HG02588 (cell line): Measurements from ENCODE around the gene ABCC4.

Source experiments
- ATAC-seq: cut with Tn5 transposase; IDR thresholded peaks from one replicate; pipeline ENCODE4 v1.9.1; 2021; ENCODE audit warnings: mild to moderate bottlenecking, moderate library complexity; ENCODE audit not compliant: unreplicated experiment

Gene ABCC4

DNA sequence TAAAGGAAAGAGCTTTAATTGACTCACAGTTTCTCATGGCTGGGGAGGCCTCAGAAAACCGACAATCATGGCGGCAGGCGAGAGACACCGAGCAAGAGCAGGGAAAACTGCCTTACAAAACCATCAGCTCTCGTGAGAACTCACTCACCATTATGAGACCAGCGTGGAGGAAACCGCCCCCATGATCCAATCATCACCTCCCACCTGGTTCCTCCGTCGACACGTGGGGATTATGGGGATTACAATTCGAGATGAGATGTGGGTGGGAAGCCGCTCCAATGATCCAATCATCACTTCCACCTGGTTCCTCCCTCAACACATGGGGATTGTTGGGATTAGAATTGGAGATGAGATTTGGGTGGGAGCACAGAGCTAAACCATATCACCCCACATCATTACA, 293.9 kb downstream of the ABCC4 start:
- no peak for ATAC-seq

DNA sequence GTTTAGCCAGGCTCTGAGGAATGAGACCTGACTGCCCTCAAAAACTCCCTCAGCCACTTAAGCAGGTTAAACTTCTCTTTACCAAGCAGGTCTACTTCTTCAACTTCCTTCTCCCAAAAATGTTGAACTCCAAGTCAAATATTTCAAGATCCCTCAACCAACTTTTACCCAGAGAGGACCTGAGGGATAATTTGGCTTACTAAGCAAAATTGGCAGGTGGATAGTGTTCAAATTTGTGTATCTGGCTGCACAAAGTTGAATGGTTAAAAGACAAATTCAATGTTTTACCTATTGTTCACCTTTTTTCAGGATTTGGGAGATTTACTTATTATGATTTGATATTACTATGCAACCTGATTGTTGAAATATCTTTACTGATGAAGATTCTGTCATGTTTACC, 296.0 kb downstream of the ABCC4 start:
- no peak for ATAC-seq

DNA sequence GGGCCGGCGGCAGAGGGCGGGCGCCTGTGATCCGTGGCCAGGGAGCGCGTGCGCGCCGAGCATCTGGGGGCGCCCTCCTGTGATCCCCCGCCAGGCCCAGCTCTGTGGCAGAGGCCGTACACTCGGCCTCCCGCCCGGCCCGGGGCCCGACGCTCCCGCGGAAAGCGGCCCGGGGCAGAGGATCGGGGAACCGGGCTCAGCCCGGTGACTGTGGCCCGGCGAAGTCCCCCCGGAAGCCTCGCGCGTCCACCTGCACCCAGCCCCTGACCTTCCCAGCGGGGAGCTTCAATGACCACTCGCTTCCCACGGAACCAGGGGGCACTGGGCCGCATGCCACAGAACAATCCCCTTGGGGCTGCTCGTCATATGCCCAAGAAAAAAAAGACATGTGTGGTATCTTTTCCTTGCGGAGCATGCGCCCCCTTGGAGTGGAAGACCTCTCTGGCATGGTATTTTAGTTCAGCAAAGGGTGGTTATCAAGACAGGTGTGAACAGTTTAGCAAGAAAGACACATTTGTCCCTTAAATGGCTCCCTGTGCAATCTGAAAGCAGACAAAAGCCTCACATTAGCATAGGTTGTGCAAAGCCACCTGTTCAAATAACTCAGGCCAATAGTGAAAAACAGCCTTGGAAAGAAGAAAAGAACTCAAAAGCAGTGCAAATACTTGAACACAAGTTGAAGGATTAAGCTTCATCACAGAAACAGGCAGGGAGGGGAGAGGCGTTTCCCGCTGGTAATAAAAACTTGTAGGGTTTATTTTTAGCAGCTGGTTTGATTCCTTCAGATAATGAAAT, 298.0 kb downstream of the ABCC4 start:
- ATAC-seq, result no peak

DNA sequence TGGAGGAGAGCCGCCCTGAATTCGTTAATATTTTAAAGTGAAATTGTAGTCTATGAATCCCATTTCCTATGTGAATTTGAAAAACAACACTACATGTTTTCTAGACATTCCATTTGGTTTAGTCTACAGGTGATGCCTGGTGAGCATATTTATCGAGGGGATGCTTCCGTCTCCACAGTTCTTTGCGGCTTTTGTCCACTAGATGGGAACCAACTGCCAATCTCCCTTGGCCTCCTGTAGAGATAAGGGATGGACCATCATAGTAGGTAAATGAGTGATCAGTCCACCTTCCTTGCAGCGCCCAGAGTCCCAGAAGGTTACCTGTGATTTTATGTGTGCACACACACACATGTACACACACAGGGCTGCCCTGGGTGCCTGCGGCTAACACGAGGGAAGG, 299.1 kb downstream of the ABCC4 start:
- ATAC-seq, result no peak

DNA sequence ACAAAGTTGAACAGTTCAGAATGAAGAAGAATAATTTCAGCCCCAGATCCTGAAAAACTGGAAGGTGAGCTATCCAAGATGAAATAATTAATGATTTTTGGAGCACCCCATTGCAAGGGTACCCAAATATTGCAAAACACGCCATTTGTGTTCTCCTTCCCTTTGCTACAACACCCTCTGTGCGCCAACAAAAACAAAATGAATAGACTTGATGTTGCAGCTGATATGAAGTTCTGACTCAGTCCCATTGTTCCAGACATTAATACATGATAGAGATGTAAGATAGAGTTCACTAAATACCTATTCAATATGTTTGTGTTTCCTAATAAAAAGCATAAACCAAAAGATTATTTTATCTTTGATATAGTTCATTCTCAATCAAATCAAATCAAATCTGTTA, 301.4 kb downstream of the ABCC4 start:
- no peak for ATAC-seq

DNA sequence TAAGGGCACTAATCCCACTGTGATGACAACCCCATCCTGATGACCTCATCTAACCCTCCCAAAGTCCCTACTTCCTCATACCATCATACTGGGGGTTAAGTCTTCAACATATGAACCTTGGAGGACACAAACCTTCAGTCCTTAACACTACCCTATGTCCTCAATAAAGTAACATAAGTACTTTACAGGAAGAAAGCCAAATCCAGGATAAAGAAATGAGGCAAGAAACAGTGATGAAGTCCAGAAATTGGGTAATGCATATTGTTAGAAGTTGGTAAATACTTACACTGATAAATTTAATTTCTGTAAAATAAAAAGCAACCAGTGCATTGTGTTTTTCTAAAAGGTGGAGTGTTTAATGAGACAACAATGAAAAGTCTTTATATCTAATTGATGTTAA, 304.1 kb downstream of the ABCC4 start:
- no peak for ATAC-seq

DNA sequence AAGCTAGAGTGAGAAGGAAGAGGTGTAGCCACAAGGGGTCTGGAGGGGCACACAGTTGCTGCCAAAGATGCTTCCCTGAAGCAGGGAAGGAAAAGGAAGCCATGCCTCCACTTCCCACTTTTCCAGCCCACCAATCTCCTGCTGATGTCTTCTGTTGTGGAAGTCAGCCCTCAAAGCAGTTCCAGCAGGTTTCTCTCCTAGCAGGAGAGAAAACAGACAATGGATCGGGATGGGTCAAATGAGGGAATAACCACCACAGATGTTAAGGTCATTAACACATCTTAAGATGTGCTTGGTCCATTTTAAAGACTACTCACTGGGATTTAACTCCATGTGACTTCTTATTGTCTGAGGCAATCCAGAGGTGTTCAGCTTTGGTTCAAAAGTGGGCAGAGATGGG, 304.8 kb downstream of the ABCC4 start:
- ATAC-seq, result no peak

DNA sequence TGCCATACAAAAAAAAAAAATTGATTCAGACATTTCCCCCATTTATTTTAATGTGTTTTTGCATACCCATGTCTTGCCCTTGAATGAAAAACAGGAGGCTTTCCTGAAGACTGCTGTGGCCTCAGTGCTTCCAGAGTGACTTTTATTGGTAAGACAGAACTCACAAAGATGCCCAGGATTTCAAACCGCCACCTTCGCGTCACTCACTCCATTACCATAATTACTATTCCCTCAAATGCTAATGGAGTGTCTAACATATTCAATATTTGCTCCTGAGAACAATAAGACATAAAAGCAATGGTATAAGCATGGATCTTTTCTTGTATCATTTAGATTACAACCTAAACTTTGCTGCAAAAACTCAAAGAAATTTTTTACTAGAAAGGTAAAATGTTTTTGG, 306.7 kb downstream of the ABCC4 start:
- ATAC-seq, result no peak

DNA sequence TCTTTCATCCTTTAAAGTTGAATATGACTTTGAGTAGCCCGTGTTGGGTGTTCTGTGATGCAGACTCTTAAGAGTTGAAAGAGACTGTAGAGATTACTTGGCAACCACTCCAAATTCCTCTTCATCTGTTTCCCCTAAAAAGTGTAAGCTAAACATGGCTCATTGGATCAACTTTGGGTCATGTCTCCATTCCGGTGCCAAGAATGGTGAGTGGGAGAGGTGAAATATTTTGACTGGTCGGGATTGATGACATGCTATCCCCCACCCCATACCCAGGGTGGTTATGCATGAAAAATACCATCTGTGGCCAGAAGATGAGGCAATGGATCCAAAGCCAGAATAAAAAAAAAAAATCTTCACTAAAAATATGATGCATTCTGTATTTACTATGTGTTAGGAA, 307.6 kb downstream of the ABCC4 start:
- no peak for ATAC-seq

DNA sequence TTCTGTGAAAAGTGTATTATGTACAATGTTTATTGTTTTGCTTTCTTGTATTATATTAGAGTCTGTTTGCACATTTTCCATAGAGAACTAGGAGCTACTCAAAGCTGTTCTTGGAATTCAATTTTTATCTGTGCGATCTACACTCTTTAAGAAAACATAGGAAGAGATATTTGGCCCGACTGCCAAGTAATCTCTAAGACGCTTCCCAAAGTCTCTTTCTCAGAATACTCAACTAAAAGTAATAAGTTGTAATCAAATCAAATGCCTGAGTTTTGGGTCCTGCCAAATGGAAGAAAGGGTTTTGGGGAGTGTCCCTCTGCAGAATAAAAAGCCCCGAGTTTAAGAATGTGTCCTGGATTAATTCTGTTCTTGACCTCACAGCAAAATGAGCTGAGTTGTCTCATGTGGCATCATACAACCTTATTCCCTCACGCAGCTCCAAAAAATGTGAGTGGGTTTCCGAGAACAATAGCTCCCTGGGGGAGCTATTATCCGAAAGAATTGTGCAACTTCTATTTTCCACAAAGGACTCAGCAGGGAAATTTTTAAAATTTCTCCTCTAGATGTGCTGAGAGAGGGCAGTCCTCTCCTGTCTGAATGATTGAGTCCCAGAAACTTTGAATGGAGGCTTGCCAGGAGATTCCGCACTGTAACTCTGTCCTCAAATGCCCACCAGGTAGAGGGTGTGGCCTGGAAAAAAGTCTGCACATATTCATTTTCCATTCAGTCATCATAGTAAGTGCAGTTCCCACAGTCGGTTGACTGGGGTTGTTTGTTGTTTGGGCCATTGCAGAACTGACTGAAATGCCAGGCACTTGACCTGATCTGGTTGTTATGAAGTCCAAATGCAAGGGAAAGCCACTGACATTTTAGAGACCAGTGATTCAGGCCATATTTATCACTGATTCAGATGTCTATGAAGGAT, 309.0 kb downstream of the ABCC4 start:
- no peak for ATAC-seq

DNA sequence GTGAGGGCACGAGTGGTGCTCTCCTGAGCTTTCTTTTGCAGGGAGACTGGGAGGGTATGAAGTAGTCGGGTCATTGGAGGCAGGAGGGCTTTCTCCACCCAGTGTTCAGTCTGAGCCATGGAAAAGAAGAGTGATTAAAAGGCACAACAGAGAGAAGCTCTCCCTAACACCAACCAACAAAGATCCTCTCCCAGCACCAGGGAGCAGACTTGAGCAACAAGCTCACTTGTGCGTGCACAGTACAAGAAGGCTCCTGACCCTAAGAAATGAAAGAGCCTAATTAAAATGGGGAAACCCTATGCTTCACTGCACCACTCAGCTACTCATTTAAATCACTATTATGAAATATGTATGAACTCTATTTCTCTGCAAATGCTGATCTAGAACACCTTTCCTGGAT, 312.6 kb downstream of the ABCC4 start:
- no peak for ATAC-seq

DNA sequence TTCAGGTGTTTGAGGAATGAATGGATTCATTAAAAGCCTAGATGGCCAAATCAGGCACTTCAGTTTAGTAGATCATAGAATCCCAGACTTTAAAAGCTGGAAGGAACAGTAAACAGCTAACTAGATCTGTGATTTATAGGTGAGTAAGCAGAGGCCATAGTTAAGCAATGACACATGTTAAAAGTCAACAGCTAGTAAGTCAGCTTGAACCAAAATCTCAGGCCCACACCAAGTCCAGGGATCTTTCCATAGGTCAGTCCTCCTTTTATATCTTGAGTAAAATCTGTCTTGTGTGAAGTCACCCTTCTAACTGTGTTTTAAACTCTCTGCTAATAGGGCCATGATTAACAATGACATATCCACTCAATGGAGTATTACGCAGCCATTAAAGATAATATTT, 313.4 kb downstream of the ABCC4 start:
- no peak for ATAC-seq

DNA sequence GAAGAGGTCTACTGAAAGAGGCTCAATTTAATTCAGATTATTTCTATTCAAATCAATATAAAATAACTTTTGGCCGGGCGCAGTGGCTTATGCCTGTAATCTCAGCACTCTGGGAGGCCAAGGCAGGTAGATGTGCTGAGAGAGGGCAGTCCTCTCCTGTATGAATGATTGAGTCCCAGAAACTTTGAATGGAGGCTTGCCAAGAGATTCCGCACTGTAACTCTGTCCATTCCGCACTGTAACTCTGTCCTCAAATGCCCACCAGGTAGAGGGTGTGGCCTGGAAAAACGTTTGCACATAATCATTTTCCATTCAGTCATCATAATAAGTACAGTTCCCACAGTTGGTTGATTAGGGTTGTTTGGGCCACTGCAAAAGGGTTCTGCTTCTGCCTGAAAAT, 314.2 kb downstream of the ABCC4 start:
- ATAC-seq, result no peak

DNA sequence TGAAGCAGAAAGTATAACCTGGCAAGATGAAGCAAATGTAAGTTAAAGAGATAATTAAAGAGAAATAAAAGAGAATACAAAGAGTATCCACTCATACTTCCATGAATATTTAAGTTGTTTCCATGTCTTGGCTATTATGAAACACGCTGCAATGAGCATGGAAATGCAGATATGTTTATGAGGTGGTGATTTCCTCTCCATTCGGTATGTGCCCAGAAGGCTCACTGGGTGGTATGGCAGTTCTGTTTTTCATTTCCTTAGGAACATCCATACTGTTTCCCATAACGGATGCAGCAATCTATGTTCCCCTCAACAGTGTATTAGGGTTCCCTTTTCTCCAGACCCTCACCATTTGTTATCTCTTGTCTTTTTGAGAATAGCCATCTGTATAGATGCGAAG, 316.3 kb downstream of the ABCC4 start:
- no peak for ATAC-seq

DNA sequence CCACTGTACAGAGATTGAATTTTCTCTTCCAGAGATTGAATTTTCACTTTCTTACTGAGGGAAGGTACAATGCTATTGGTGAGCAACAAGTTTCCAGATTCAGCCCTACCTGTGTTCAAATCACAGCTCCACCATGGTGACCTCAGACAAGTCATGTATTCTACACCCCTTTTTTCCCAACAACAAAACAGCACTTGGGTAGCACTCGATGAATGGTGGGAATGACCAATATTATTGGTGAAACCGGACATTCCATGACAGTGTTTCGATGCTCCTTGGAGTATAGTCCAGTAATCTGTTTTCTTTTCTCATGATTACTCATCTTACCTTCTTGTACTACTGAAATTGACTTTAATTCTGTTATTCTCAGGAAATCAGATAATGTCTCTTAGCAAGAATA, 322.7 kb downstream of the ABCC4 start:
- no peak for ATAC-seq

DNA sequence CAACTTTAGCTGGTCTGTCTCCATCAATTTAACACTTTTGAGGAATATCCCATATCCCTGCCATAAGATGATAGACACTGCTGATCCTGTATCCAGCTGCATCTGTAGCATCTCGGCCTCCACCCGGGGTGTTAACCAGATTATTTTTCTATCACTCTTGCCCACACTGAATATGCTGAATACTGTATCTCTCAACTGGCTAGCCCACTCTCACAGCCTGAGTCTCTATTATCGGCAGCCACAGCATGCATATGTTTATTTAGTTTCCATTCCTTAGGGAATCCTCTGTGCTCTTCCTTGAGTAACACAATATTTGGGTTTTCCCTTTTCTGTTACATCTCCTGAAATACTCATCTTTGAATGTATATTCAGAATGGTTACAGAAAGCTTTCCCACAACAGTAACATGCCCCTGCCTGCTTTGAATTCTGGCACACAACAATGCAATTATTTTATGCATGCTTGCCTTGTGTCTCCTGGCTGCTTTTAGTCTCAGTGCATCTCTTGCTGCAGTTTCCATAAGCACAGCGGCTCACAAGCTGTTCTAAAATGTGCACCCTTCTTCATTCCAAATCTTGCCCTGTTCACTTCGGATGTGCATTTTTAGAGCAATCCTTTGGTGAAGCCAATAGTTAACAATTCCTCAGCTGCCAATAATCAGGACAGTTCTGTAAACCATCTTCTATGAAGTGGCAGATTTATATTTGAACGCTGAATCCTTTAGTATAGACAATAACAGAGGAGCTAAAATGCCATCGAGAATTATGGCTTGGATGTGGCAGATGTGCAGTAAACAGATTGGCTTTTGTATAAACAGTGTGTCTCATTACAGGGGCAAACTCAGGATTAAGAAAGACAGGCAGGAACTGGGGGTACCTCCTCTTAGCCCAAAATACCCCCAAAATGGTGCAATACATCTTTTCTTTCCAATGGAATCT, 327.0 kb downstream of the ABCC4 start:
- no peak for ATAC-seq

DNA sequence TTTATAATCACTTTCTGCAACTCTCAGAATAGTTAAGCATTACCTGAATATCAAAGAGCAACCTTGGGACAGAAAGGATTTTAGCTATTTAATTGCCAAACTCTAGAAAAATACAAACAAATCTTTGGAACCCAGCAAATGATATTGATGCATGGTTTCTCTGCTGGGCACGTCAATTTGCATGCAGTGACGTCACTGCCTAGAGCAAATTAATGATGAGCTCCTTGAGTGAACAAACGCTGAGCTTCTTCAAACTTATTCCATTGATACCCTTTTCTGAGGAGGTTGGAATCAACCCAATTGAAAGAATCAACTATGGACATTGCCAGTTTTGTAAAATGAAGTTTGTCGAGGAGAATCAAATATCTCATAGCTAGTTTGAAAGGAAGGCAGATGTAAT, 329.0 kb downstream of the ABCC4 start:
- ATAC-seq, result no peak
